NCI-H446 (cell line): ENCODE measurements around the gene LRRC8C.
A peak's percentile ranks its signal among the peaks of the same experiment; 100 is the strongest.

Experiments used
- DNase-seq, 2 experiments: peaks; one replicate each; lab custom pipeline; 2025; lab: John Stamatoyannopoulos, UW

The LRRC8C gene

DNA sequence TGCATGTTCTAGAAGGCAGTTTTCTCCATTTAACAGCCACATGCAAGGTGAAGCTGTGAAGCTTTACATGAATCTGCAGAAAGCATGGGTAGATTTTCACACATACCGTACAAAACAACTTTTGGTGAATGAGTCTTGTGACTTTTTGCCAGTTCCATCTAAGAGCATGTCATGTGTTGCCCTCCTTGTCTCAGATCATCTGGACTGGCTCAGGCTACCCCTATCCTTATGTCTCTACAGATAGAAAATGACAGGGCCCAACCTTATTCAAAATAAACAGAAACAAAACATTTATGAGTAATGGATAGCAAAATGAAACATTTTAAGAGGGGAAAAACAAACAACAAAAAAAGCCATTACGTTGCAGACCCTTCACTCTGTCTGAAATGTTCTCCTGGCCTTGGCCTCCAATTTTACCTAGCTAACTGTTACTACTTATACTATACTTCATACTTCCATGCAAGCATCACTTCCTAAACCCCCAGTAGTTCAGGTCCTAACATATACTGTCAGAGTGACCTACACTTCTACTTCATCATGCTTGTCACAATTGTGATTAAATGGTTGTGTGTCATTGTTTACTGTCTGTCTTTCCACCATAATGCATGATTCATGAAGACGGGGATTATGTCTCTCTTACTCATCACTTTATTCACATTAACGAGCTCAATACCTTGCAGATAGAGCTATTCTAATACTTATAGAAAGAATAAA, 39.0 kb downstream of the LRRC8C start:
- DNase-seq = no peak

DNA sequence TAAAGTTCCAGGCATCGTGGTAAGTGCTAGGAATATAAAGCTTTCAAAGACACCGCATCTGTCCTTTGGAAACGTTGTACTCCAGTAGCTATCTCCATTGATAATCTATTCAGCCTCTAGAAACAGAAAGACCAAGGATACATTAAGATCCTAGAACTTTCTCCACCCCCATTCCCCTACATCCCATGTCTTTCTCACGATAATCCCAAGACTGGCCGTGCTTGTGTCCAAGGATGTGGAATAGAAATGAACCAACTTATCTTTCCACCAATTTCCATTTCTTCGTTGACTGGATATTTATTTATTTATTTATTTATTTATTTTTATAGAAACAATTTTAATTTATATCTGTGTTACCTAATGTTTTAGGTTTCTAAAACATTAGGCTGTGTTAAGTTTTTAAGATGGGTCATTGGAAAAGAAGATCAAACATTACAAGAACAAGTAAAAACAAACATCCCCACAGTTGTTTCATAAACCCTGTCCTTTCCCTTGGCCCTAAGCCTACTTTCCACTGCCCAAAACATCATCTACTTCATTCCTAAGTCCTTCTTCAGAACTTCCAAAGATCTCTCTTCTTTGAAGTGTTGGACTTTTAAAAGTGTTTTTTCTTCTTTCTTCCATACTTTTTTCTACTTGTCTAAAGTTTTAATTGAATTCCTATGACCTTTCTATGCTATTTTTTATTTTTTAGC, 39.7 kb downstream of the LRRC8C start:
- DNase-seq = no peak

GRCh38 chr1:89673251-89673650, 40.3 kb downstream of the LRRC8C start:
- DNase-seq = no peak

- DNase-seq = no peak
Measured at GRCh38 chr1:89675677-89676076, 42.8 kb downstream of the LRRC8C start.

DNA sequence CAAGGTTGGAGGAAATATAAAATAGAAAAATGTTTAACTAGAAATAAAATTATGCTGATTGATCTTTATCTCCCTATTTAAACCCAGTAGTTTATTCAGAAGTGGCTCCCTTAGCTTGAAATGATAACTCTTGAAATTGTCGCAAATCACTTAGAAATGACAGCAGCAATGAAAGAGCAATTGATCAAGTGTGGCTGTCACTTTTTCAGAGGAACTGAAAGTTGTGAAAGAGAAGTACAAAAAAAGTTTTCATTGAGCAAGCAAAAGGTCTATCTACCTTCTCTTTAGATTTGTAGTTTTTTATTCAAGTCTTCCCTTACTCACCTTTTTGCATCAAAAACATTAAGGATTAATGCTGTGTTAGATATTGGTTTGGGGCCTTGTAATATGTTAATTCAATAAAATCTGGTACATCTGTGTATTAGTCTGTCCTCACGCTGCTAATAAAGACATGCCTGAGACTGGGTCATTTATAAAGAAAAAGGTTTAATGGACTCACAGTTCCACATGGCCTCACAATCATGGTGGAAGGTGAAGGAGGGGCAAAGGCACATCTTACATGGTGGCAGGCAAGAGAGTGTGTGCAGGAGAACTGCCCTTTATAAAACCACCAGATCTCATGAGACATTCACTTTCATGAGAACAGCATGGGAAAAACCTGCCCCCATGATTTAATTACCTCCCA, 48.3 kb downstream of the LRRC8C start:
- no peak for DNase-seq

DNA sequence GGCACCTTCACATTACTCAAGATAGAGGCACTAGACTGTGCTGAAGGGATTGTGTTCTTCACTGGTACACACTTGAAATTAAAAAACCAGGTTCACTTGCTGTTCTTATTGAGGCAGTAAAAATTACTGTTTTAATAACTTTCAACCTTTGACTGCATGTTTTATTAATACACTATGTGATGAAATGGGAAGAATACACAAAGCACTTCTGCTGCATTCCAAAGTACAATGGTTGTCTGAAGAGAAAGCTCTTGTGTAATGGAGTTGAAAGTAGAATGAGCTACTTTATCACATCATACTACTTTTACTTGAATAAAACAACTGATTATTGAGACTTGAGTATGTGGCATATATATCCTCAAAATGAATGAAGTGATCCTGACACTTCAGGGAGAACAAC, 49.7 kb downstream of the LRRC8C start:
- no peak for DNase-seq

GRCh38 chr1:89685461-89685860, 52.5 kb downstream of the LRRC8C start:
- DNase-seq = no peak

GRCh38 chr1:89686520-89686919, 53.6 kb downstream of the LRRC8C start:
- no peak for DNase-seq

GRCh38 chr1:89687254-89687653, 54.3 kb downstream of the LRRC8C start:
- DNase-seq = no peak

GRCh38 chr1:89688607-89689006, 55.7 kb downstream of the LRRC8C start:
- no peak for DNase-seq

GRCh38 chr1:89689234-89689633, 56.3 kb downstream of the LRRC8C start:
- DNase-seq = no peak

DNA sequence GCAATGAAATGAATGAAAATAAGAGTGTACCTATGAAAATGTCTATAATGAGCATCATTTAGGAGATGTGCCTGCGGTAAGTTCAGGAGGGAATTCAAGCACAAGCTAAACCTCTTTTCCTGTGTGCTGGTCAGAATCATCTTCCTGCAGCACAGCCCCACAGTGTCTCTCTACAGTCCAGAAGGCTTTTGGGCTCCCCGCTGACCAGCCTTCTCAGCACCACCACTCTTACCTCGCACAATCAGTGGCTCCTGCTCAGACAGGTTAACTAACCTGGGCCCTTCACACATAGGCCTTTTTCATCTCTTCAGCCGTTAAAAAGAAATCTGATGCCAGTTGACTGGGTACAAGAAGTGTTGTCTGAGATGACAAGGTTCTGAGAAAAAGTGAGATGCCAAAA, 57.7 kb downstream of the LRRC8C start:
- no peak for DNase-seq

DNA sequence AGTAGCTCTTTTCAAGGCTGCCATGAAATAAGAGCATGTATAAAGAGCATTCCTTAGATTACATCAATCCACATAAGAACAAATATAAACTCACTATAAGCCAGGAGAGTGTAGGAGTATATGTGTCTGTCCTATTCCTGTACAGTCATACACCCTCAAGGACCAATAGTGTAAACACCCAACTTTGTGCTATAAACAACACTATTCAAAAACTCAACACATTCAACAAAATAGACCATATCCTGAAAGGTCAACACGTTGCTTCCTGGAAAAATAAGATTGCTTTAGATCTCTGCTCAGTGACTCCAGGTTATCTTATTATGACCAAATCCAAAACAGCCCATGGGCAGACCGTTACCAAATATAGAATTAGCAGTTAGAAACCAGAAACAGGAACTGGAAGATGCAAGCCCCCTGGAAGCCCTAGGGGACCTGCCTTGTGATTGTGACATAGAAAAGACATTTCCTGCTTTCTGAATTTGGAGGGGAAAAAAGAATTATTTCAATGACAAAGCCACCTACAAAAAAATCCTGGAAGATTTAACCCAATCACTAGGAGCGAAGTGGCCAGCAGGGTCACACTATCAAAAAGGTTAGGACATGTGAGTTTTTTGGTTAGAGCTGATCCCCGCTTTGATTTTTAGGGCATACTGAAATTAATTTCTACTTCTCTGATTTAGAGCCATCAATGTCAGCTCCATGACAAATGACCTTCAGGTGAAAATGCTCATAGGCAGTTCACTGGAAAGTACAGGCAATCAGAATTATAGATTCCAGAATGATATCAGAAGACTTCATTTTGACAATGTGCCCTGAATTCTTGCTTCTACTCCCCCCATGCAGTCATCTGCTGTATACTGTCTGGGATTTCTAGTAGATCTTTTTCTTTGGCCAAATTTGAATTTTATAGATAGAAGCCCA, 59.9 kb downstream of the LRRC8C start:
- no peak for DNase-seq

- no peak for DNase-seq
Measured at GRCh38 chr1:89695847-89696246, 62.9 kb downstream of the LRRC8C start.

DNA sequence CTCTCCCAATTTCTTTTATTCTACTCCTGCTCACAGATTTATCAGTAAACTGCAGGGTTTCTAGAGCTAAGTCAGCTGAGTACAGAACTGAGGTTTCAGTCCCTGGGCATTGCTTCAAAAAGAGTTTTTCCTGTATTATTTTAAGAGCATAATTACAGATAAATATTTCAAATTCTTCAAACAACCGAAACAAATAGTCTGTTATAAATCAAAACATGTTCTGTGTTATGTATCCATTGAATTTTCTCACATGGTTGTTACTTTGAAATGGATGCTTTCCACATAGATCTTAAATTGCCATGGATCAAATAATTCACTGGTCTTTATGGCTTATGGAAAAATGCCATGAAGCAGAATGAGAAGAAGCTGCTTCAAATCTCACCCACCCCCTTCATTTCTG, 64.5 kb downstream of the LRRC8C start:
- DNase-seq = no peak

DNA sequence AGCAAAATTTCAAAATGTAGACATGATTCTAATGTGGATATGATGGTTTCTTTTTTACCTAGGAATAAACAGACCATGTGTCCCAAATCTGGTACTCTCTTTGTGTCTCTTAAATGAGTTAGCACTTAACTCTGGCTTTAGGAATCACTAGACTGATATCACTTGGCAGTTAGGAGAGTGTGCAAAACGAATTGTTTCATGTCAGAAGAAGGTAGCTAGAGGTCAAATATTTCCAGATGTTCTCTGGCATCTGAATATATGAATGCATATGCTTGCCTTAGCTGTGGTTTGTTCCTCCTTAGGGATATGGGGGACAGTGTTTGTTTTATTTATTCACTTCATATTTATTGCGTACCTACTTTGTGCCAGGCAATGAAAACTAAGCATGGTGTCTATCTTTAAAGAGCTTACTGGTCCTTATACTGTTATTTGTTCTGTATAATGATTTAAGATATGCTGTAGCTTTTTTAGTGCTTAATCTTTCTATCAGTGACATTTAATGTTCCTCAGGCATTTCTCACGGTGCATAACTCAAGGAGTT, 65.2 kb downstream of the LRRC8C start:
- no peak for DNase-seq

- no peak for DNase-seq
Measured at GRCh38 chr1:89698624-89699023, 65.7 kb downstream of the LRRC8C start.

- DNase-seq = no peak
Measured at GRCh38 chr1:89699451-89699986, 66.6 kb downstream of the LRRC8C start.

GRCh38 chr1:89701746-89702241, 68.9 kb downstream of the LRRC8C start:
- DNase-seq = peak; percentile 35 to 78

DNA sequence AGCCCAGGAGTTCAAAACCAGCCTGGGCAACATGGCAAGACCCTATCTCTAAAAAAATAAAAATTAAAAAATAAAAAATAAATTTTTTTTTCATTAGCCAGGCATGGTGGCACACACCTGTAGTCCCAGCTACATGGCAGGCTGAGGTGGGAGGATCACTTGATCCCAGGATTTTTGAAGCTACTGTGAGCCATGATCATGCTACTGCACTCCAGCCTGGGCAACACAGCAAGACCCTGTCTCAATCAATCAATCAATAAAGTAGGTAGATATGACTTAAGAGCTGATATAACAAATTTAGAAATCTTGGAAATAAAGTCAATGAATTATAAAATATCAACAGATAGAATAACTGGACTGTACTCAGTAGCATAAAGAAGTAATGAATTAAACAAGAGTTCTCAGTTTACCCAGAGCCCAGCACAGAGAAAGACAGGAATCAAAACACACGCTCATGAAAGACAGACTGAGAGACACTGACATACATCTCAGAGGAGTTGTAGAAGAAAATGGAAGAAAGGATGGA, 69.7 kb downstream of the LRRC8C start:
- DNase-seq = no peak

DNA sequence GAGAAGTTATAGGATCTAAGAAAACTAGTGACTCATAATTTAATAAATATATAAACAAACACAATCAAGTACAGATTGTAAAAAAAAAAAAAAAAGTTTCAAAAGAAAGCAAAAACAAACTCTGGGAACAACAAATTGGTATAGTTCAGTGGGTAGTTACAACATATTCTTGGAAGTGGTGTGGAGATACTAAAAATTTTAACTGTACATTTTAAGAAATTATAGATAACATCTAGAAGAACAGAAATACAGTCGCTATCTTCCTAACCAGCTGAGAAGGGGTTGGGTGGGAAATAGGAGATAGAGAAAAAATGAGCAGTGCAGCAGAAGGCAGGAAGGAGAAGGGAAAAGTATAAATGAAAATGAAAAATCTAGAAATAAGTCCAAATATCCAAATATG, 70.5 kb downstream of the LRRC8C start:
- no peak for DNase-seq
